Nephron (organoid): ENCODE measurements around the gene LAMA5.

ENCODE experiments used
- H3K27ac Mint-ChIP-seq, 3 experiments: 2 replicates each; pipeline ENCODE4 v1.8.0; 2020; ENCODE audit warnings: mixed read lengths in 3 of 3, mild to moderate bottlenecking in 2 of 3, moderate library complexity in 1 of 3
- H3K27me3 Mint-ChIP-seq: 2 replicates; pipeline ENCODE4 v1.8.0; 2021; ENCODE audit warnings: low read depth, mild to moderate bottlenecking, moderate library complexity, mixed read lengths
- H3K36me3 Mint-ChIP-seq: 2 replicates; pipeline ENCODE4 v1.8.0; 2020; ENCODE audit warnings: low read depth, mixed read lengths
- H3K4me1 Mint-ChIP-seq: 2 replicates; pipeline ENCODE4 v1.8.0; 2020; ENCODE audit warnings: mixed read lengths
- H3K4me3 Mint-ChIP-seq, 3 experiments: 2 replicates each; pipeline ENCODE4 v1.8.0; 2020; ENCODE audit warnings: mild to moderate bottlenecking in 3 of 3, mixed read lengths in 3 of 3, moderate library complexity in 2 of 3
- H3K9me3 Mint-ChIP-seq: 2 replicates; pipeline ENCODE4 v1.8.0; 2020; ENCODE audit warnings: mixed read lengths
- TF ChIP-seq, protein P1 (sequence below), 3 experiments: fragments of 200-600 bp; sonication (generic); IDR thresholded peaks; one replicate each; pipeline ENCODE4 v1.5.0; 2021; ENCODE audit warnings: antibody characterized with exemption in 3 of 3; ENCODE audit not compliant: unreplicated experiment in 3 of 3

The LAMA5 gene

GRCh38 chr20:62411479-62412193 lies 44.5 kb upstream of the LAMA5 start:
- Mint-ChIP-seq H3K27me3 (peaks cover 10% of the 10 kb centered on the region), H3K4me1 (peaks cover 5% of the 10 kb centered on the region), H3K9me3 (no peaks in the 10 kb centered on the region), H3K36me3 (no peaks in the 10 kb centered on the region), H3K4me3 (no peak overlapping the region), H3K27ac (no peak overlapping the region)
- TF ChIP-seq, protein P1, sequence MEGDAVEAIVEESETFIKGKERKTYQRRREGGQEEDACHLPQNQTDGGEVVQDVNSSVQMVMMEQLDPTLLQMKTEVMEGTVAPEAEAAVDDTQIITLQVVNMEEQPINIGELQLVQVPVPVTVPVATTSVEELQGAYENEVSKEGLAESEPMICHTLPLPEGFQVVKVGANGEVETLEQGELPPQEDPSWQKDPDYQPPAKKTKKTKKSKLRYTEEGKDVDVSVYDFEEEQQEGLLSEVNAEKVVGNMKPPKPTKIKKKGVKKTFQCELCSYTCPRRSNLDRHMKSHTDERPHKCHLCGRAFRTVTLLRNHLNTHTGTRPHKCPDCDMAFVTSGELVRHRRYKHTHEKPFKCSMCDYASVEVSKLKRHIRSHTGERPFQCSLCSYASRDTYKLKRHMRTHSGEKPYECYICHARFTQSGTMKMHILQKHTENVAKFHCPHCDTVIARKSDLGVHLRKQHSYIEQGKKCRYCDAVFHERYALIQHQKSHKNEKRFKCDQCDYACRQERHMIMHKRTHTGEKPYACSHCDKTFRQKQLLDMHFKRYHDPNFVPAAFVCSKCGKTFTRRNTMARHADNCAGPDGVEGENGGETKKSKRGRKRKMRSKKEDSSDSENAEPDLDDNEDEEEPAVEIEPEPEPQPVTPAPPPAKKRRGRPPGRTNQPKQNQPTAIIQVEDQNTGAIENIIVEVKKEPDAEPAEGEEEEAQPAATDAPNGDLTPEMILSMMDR (IDR thresholded peaks at IDR 0.05; ENCODE audit: unreplicated experiment in 3 of 3) = no peak

DNA sequence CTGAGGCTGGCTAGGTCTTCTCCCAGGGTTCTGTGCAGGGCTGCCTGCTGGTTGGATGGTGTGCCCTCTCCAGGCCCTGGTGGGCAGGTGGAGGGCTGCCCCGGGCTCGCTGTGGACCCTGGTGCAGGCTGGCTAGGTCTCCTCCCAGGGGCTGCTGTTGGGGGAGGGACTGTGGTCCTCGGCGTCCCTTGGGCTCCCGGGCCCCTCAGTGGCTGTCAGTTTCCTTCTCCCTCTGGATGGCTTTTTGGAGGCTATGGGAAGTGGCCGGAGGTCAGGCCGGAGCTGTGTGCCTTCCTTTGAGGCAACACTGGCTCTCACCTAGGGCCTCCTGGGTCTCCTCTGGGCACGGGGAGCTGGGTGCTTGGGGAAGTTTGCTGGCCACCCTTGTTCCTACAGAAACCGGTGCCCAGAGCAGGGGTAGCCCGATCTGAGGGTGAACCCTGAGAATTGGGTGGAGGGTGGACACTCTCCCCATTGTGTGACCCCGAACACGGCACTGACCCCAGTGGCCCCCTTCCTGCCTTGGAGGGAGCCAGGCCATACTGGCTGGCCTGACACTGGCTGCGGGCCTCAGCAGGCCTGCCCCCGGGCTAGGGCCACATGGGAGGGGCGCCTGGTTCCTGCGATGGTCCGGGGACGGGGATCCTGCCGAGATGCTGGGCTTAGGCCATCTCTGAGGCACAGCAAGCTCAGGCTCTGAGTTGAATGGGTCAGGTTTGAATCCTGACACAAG lies 43.8 kb upstream of the LAMA5 start:
- Mint-ChIP-seq H3K36me3 (no peaks in the 10 kb centered on the region), H3K27ac (no peak overlapping the region), H3K4me1 (peaks cover 5% of the 10 kb centered on the region), H3K9me3 (no peaks in the 10 kb centered on the region), H3K4me3 (no peak overlapping the region), H3K27me3 (peaks cover 10% of the 10 kb centered on the region)
- TF ChIP-seq, protein P1 (IDR thresholded peaks at IDR 0.05; ENCODE audit: unreplicated experiment in 3 of 3) = no peak

DNA sequence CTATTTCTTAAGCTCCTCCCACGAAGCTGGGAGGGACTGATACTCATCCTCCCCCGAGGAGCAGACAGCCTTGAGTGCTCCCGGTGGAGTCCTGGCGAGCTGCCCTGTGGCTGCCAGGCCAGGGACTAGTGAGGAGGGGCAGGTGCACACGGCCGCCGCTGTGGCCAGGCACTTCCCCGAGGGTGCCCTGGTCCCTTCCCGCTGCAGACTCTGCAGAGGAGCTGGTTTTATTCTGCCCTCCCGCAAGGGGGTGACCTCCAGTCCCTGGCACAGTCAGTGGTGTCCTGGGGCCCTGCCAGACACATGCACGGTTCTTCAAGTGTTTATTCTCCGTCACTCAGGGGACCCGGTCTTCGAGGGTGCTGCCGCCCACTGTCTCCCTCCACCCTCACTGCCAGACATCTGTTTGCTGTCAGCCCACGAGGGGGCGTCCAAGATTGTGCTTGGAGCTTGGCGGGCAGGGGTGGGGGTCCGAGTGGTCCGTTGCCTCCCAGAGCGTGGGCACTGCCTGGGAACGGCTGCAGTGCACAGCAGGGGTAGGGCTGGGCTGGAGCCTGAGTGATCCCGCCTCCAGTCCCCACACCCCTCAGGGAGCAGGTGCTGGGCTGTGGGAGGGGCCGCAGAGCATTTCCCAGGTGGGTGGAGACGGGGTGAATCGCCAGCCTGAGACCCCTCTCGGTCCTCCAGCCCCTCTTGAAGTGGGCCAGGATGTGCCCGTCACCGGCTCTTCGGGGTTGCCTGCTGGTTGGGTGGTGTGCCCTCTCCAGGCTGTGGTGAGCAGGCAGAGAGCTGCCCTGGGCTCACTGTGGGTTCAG lies 43.0 kb upstream of the LAMA5 start:
- Mint-ChIP-seq H3K9me3 (no peaks in the 10 kb centered on the region), H3K4me3 (peak overlapping the region; percentile 39 to 65 (median 49)), H3K4me1 (peaks cover 10% of the 10 kb centered on the region), H3K27ac (peak overlapping the region in 1 of 3 experiments; percentile 12), H3K27me3 (peaks cover 10% of the 10 kb centered on the region), H3K36me3 (no peaks in the 10 kb centered on the region)
- TF ChIP-seq, protein P1 (IDR thresholded peaks at IDR 0.05; ENCODE audit: unreplicated experiment in 3 of 3) = peak; percentile 61 to 79 (median 63)

DNA sequence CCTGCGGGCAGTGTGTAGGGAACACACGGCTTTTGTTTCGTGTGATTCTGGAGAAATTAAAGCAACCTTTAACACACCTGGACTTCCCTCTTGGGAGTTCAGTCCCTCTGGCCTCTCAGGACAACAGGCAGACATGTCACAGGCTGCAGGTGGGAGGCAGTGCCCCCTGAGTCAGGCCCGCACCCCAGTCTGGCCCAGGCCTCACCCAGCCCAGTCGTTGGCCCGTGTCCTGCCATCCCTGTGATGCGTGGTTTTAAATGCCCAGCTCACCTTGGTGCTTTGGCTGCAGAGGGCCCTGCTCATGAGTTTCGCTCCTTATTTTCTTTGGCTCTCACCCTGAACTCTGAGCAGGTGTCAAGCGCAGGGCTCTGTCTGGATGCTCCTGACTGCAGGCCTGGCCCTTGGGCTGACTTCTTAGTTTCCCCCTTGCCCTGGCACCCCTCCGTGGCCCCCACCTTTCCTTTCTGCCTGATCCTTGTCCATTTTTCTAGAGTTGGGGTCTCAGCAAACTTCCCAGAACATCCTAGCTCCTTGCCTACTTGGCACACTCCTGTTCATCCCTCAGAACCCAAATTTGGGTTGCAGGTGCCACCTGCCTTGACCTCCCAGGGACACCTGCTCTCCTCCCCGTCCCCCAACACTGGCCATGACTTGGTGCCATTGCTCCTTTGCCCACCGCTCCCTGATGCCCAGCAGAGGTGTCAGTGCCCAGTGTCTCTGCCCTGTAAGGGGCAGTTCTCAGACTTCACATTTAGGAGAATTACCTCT lies 42.2 kb upstream of the LAMA5 start:
- H3K36me3 Mint-ChIP-seq = no peaks in the 10 kb centered on the region
- peaks cover 11% of the 10 kb centered on the region for H3K4me1 Mint-ChIP-seq
- H3K27ac Mint-ChIP-seq = peak overlapping the region in 1 of 3 experiments; percentile 12
- peaks cover 10% of the 10 kb centered on the region for H3K27me3 Mint-ChIP-seq
- no peaks in the 10 kb centered on the region for H3K9me3 Mint-ChIP-seq
- TF ChIP-seq, protein P1 (IDR thresholded peaks at IDR 0.05; ENCODE audit: unreplicated experiment in 3 of 3) = no peak
- peak overlapping the region; percentile 39 to 65 (median 47) for H3K4me3 Mint-ChIP-seq

DNA sequence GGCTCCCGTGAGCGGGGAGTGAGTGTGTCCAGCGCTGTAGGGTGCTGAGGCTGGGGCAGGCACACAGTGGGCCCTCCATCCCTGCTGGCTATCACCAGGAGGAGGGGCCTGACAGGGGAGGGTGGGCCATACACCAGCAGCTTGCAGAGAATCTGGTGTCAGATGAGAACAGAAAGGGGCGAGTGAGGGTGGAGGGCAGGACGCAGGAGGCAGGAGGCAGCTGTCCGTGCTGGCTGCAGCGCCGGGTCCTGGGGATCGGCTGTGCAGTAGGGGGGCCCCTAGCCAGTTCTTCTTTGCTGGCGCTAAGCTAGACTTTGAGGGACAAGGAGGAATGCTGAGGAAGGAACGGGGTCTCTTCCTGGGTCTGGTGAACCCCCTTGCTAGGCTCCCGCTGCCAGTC lies 41.5 kb upstream of the LAMA5 start:
- peaks cover 11% of the 10 kb centered on the region for H3K4me1 Mint-ChIP-seq
- H3K27ac Mint-ChIP-seq = no peak overlapping the region
- H3K36me3 Mint-ChIP-seq = no peaks in the 10 kb centered on the region
- H3K9me3 Mint-ChIP-seq = no peaks in the 10 kb centered on the region
- TF ChIP-seq, protein P1 (IDR thresholded peaks at IDR 0.05; ENCODE audit: unreplicated experiment in 3 of 3) = no peak
- no peak overlapping the region for H3K4me3 Mint-ChIP-seq
- peaks cover 10% of the 10 kb centered on the region for H3K27me3 Mint-ChIP-seq
